Measurements from ENCODE around the gene NCKAP5. TPM values are rescaled to one million over a fixed set of nuclear protein-coding genes. Genes with fewer than 3 reads are reported as not detected.

NCKAP5 gene
- total and polyA plus RNA-seq, 8 donors: 4.0 to 22.1 (median 14.4) TPM

DNA sequence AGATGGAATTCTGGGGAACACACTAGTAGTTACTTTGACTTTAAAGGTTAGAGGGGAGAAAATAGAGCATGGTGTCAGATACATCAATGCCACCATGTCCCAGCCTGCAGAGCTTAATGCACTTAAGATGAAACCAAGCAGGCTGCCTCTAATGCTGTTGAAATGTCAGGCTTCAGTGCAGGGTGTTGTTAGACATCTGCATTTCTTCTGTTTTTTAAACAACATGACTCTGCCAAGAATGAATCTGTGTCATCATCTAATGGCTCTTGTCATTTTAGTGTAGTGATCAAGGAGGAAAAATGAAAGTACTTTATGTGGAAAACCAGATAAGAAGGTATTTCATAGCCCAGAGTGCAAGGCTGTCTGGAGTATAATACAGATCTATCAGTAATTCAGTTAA, 928.1 kb downstream of the NCKAP5 start:
- no peak for ATAC-seq

DNA sequence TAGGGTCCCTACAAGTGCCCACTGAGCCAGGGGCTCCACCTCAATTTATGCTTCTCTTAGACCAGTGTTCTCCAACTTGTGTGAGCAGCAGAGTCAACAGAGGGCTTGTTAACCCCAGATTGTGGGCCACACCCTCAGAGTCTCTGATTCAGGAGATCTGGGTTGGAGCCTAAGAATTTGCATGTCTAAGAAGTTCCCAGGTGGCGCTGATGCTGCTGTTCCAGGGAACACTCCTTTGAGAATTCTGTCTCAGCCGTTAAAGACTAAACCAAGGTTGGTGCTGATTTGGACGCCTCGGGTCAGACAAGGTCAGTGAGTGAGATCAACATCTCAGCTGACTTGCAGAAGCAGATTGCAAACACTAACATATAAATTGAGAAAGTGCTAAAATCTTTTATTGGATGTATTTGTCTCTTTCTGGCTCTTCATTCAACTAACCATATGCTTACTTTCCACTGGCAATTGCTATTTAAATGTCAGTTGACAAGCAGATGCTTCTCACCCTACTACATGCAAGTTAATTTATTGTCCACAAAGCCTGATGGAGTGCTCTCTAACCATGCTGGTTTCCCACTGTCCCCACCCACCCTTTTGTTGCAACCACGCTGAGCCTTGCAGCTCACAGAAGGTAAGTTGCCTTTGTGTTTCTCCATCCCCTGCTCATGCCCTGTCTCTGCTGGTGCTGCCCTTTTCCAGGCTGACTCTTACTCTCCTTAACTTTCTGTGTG, 929.8 kb downstream of the NCKAP5 start:
- H3K27ac ChIP-seq: no peak overlapping the region
- no peaks in the 10 kb centered on the region for H3K36me3 ChIP-seq
- TF ChIP-seq, protein P1, sequence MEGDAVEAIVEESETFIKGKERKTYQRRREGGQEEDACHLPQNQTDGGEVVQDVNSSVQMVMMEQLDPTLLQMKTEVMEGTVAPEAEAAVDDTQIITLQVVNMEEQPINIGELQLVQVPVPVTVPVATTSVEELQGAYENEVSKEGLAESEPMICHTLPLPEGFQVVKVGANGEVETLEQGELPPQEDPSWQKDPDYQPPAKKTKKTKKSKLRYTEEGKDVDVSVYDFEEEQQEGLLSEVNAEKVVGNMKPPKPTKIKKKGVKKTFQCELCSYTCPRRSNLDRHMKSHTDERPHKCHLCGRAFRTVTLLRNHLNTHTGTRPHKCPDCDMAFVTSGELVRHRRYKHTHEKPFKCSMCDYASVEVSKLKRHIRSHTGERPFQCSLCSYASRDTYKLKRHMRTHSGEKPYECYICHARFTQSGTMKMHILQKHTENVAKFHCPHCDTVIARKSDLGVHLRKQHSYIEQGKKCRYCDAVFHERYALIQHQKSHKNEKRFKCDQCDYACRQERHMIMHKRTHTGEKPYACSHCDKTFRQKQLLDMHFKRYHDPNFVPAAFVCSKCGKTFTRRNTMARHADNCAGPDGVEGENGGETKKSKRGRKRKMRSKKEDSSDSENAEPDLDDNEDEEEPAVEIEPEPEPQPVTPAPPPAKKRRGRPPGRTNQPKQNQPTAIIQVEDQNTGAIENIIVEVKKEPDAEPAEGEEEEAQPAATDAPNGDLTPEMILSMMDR (IDR thresholded peaks at IDR 0.05): no peak
- H3K9me3 ChIP-seq: no peaks in the 10 kb centered on the region
- H3K4me3 ChIP-seq: no peak overlapping the region
- H3K4me1 ChIP-seq: no peaks in the 10 kb centered on the region
- no peaks in the 10 kb centered on the region for H3K27me3 ChIP-seq
- no peak for ATAC-seq
- intact Hi-C loops (cut with DNase I): no loop called here
- no peak for DNase-seq

More for the DNA sequence above, 928.1 kb downstream of the NCKAP5 start:
- DNase-seq: no peak
- no peaks in the 10 kb centered on the region for H3K9me3 ChIP-seq
- no peak overlapping the region for H3K27ac ChIP-seq
- no peaks in the 10 kb centered on the region for H3K4me1 ChIP-seq
- H3K36me3 ChIP-seq: no peaks in the 10 kb centered on the region
- intact Hi-C loops (cut with DNase I): no loop called here
- H3K4me3 ChIP-seq: no peak overlapping the region
- H3K27me3 ChIP-seq: no peaks in the 10 kb centered on the region
- TF ChIP-seq, protein P1 (IDR thresholded peaks at IDR 0.05): no peak

- Histone ChIP-seq H3K4me3 (no peak overlapping the region), H3K36me3 (no peaks in the 10 kb centered on the region), H3K27me3 (no peaks in the 10 kb centered on the region), H3K27ac (no peak overlapping the region), H3K9me3 (no peaks in the 10 kb centered on the region), H3K4me1 (no peaks in the 10 kb centered on the region)
- TF ChIP-seq, protein P1 (IDR thresholded peaks at IDR 0.05): no peak
- intact Hi-C loops (cut with DNase I): no loop called here
- no peak for ATAC-seq
- no peak for DNase-seq
Observed at GRCh38 chr2:132636346-132636745, 931.9 kb downstream of the NCKAP5 start.

GRCh38 chr2:132633635-132634034, 934.6 kb downstream of the NCKAP5 start:
- intact Hi-C loops (cut with DNase I): no loop called here
- Histone ChIP-seq H3K27me3 (no peaks in the 10 kb centered on the region), H3K36me3 (no peaks in the 10 kb centered on the region), H3K4me1 (no peaks in the 10 kb centered on the region), H3K27ac (no peak overlapping the region), H3K9me3 (no peaks in the 10 kb centered on the region), H3K4me3 (no peak overlapping the region)
- TF ChIP-seq, protein P1 (IDR thresholded peaks at IDR 0.05): no peak
- DNase-seq (no peak), ATAC-seq (no peak)

DNA sequence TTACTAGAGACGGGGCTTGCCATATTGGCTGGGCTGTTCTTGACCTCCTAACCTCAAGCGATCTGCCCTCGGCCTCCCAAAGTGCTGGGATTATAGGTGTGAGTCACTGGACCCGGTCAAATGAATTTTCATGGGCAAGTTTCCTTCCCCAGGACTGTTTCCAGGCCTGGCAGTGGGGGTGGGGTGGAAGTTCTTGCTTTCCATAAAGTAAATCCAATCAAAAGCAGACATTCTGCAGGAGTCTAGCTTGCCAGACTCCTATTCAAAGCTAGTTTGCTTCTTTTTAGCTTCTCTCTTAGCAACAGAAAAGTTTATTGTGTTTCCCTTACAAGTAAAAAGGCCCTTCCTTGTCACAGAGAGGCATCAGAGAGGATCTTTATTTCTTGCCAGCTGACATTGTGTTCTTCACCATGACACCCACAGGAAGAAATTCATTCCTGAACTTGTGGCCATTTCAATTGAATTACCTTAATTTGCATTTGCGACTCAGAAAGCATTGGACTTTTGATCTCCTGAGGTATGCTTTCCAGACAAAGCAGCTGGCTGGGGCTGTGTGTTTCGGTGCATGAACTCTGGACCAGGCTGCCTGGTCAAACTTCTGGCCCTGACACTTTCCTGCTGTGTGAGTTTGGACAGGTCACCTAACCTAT, 936.1 kb downstream of the NCKAP5 start:
- Histone ChIP-seq H3K27me3 (no peaks in the 10 kb centered on the region), H3K4me3 (no peak overlapping the region), H3K4me1 (no peaks in the 10 kb centered on the region), H3K9me3 (no peaks in the 10 kb centered on the region), H3K36me3 (no peaks in the 10 kb centered on the region), H3K27ac (no peak overlapping the region)
- DNase-seq (no peak), ATAC-seq (no peak)
- TF ChIP-seq, protein P1 (IDR thresholded peaks at IDR 0.05): no peak
- intact Hi-C loops (cut with DNase I): no loop called here
